Mucosa of rectum (tissue), 2 donors: Measurements from ENCODE around the gene MGAT4B.

Source experiments
- H3K27ac ChIP-seq, 2 donors: one replicate each; pipeline ENCODE4 v1.7.0; 2013; ENCODE audit warnings: inconsistent platforms in 2 of 2, low read depth in 2 of 2, low read length in 2 of 2
- H3K27me3 ChIP-seq, 2 donors: one replicate each; pipeline ENCODE4 v1.7.0; 2013; ENCODE audit warnings: low read length in 2 of 2; ENCODE audit not compliant: control insufficient read depth in 2 of 2, insufficient read depth in 2 of 2
- H3K36me3 ChIP-seq, 2 donors: one replicate each; pipeline ENCODE4 v1.7.0; 2013; ENCODE audit warnings: low read length in 2 of 2; ENCODE audit not compliant: control insufficient read depth in 2 of 2, insufficient read depth in 2 of 2
- H3K4me1 ChIP-seq, 2 donors: one replicate each; pipeline ENCODE4 v1.7.0; 2013; ENCODE audit warnings: low read length in 2 of 2, mild to moderate bottlenecking in 1 of 2; ENCODE audit not compliant: control insufficient read depth in 2 of 2, insufficient read depth in 2 of 2
- H3K4me3 ChIP-seq, 2 donors: one replicate each; pipeline ENCODE4 v1.7.0; 2013; ENCODE audit warnings: low read length in 2 of 2
- H3K9ac ChIP-seq, 2 donors: one replicate each; pipeline ENCODE4 v1.7.0; 2013; ENCODE audit warnings: low read length in 2 of 2, low read depth in 1 of 2, mild to moderate bottlenecking in 1 of 2
- H3K9me3 ChIP-seq, 2 donors: one replicate each; pipeline ENCODE4 v1.7.0; 2013; ENCODE audit warnings: low read length in 2 of 2; ENCODE audit not compliant: control insufficient read depth in 2 of 2
- donor health status: healthy.
- donor health status: Normal muscosa, but diverticular disease.

Gene MGAT4B

DNA sequence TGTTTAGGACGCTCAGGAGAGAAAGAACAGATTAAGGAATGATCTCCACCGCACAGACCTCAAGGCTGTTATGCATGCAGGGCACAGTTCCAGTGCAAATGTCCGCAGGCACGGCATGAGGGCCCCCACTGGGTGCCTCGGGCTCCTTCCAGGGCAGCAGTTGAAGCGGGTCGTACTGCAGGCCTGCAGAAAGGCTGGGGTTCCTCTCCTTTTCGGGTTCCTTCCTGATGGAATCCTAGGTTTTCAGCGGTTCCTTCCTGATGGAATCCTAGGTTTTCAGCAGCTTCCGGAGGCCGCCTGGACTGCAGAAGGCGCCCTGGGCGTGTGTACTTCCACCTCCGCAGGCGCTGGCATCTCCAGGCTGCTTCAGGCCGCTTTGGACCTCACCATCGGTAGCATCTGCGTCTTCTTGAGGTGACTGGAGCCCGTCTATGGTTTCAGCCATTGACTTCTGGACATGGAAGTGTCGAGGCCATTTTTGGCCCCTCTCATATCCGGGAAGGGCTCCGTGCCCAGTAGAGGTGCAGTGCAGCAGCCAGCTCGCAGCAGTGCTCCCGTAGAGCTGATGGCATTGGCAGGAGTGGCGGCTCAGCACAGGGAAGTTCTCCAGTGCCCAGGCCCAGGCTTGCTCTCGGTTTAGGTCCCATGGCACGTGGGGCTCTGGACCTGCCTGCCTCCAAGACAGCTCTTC lies 5.6 kb upstream of the MGAT4B start:
- H3K27me3 ChIP-seq: no peaks in the 10 kb centered on the region
- H3K4me1 ChIP-seq: peaks cover 0 to 6% of the 10 kb centered on the region in 2 donors
- peaks cover 0 to 2% of the 10 kb centered on the region in 2 donors for H3K36me3 ChIP-seq
- H3K27ac ChIP-seq: no peak overlapping the region
- H3K9me3 ChIP-seq: no peaks in the 10 kb centered on the region
- no peak overlapping the region for H3K9ac ChIP-seq
- no peak overlapping the region for H3K4me3 ChIP-seq

DNA sequence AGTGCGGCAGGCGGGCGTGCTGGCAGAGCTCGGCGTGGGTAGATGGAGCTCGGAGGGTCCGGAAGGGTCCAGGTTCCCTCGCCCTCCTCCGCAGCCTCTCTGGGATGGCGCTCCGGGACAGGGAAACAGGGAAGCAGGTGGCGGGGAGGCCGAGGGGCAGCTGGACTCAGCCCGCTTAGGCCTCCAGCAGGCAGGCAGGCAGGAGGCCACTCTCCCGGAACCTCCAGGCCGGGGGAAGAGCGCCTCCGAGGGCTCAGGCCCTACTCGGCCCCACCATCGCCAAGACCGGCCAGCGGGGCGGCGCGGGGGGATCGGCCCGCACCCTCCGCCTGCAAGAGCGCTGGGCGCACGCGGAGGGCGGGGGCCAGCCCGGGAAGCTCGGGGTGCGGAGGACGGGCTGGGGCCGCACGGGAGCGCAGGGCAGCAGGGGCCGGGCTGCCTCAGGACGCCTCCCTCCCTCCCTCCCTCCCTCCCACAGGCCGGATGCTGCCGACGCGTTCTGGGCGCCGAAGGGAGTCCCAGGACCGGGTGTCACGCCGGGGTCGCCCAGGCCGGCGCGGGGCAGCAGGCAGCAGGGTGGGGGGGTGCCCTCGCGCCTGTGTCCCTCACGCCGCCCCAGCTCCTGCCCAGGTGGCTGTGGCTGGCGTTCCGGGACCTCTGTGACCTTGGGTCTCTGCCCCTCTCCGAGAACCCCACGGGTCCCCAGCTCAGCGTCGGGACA lies 977 bp downstream of the MGAT4B start:
- no peaks in the 10 kb centered on the region for H3K9me3 ChIP-seq
- H3K4me1 ChIP-seq: peaks cover 32 to 34% of the 10 kb centered on the region in 2 donors
- H3K27ac ChIP-seq: peak overlapping the region; percentile 95 to 97
- H3K36me3 ChIP-seq: peaks cover 11 to 13% of the 10 kb centered on the region in 2 donors
- H3K27me3 ChIP-seq: no peaks in the 10 kb centered on the region
- peak overlapping the region; percentile 67 to 71 for H3K4me3 ChIP-seq
- peak overlapping the region; percentile 80 to 88 for H3K9ac ChIP-seq

DNA sequence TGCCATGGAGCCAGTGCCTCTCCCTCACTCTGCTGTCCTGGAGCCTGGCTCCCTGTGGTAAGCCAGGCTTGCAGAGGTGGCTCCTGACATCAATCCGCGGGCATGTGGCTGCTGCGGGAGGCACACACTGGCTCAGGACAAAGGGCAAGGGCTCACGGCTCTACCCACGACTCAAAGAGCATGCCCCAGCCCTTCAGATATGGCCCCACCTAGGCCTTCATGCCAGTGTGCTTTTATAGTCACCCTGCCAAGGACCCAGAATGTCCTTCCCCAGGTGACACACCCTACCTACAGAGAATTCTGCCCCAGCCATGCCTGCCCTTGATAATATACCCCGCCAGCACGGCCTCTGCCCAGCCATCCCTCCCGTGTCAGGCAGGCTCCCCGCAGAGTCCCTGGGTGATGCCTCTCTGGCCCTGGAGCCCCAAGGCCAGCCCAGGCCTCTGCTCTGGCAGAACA lies 1.6 kb downstream of the MGAT4B start:
- Histone ChIP-seq H3K27me3 (no peaks in the 10 kb centered on the region), H3K4me3 (peak overlapping the region; percentile 67 to 71), H3K36me3 (peaks cover 16 to 19% of the 10 kb centered on the region in 2 donors), H3K4me1 (peaks cover 32 to 34% of the 10 kb centered on the region in 2 donors), H3K9me3 (no peaks in the 10 kb centered on the region), H3K27ac (peak overlapping the region; percentile 95 to 97), H3K9ac (peak overlapping the region; percentile 75 to 88)

DNA sequence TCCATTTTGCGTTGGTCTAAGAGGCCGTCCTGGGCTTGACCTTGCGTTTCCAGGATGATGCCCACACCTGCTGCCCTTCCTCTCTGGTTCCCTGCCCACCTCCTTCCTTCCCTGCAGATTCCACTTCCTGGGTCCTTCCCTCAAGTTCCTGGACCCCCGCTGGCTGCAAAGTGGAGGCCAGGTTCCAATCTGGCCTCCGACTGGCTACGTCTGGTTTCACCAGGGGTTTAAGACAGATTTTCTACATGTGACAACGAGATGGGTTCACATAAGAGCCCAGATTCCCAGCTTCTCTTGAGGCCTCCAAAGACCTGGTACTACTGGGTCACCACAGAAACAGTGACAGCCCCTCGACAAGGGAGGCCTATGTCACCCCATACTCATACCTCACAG lies 2.1 kb downstream of the MGAT4B start:
- Histone ChIP-seq H3K4me1 (peaks cover 32 to 34% of the 10 kb centered on the region in 2 donors), H3K9ac (peak overlapping the region; percentile 56 to 88), H3K27me3 (no peaks in the 10 kb centered on the region), H3K27ac (peak overlapping the region; percentile 95 to 97), H3K36me3 (peaks cover 21 to 25% of the 10 kb centered on the region in 2 donors), H3K9me3 (no peaks in the 10 kb centered on the region), H3K4me3 (peak overlapping the region; percentile 67 to 71)

DNA sequence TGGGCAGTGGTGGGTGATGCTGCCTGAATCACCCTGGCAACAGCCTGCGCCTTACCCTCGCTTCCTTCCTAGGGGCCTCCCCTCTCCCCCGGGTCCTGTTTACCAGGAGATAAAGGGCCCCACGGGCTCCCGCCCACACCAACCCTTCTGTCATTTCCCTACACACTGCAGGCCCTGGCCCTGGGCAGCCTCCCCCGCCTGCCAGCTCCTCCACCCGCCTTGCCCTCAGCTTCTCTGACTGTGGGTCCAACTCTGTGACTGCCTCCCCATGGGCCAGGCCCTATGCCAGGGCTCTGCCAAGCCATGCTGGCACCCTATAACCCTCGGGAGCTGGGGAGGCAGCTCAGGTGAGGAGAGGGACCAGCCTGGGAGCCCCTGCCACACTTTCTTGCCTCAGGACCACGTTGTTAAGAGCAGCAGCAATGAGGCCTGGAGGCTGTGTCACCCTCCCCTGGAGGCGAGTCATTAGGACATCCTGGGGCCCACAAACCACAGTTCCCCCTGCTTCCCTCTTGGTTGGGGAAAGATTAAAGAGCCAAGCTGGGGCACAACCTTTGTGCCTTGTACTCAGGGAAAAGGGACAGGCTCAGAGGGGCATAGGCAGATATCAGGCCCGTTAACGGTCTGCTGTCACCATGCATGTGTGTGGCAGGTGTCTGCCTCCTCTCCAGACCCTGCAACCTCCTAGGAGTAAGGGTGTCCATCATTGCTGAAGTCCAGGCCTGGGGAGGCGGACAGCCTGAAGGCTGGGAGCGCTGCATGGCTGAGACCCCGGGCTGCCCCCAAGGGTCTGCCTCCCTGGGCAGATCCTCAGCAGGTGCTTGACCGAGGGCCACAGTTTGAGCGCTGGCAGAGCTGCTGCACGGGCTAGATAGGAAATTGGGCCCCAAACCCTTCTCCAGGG lies 2.8 kb downstream of the MGAT4B start:
- Histone ChIP-seq H3K27me3 (no peaks in the 10 kb centered on the region), H3K4me3 (peak overlapping the region; percentile 67 to 71), H3K9me3 (no peaks in the 10 kb centered on the region), H3K9ac (peak overlapping the region; percentile 47 to 88), H3K27ac (peak overlapping the region in 1 of 2 donors; percentile 95), H3K36me3 (peaks cover 28 to 31% of the 10 kb centered on the region in 2 donors), H3K4me1 (peaks cover 32 to 34% of the 10 kb centered on the region in 2 donors)

DNA sequence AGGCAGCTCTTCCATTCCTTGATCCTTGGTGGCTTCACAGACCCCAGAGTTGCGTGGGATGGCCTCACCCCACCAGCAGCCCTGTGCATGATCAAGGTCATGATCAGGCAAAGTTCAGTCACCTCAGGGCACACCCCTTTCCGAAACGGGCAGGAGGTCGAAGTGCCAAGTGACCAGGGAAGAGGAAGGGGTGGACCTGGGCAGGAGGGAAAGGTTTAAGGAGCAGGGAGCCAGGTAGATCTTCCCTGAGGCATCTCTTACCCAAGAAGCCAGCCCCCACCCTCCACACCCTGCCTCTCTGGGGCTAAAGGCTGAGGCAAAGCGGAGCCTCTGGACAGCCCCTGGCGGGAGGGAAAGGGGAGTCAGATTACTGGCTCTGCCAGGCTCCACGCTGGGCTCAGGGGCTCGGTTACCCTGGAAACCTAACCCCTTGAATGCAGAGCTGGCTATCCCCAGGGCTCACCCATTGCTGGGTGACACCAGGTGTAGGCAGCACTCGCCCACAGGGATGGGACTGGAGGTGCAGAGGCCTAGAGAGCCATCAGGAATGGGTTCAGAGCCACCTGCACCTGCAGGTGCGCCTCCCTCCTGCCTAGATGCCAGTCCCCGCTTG lies 3.6 kb downstream of the MGAT4B start:
- H3K27me3 ChIP-seq: no peaks in the 10 kb centered on the region
- H3K9ac ChIP-seq: no peak overlapping the region
- no peaks in the 10 kb centered on the region for H3K9me3 ChIP-seq
- H3K27ac ChIP-seq: no peak overlapping the region
- peaks cover 36 to 39% of the 10 kb centered on the region in 2 donors for H3K36me3 ChIP-seq
- no peak overlapping the region for H3K4me3 ChIP-seq
- H3K4me1 ChIP-seq: peaks cover 32 to 34% of the 10 kb centered on the region in 2 donors

DNA sequence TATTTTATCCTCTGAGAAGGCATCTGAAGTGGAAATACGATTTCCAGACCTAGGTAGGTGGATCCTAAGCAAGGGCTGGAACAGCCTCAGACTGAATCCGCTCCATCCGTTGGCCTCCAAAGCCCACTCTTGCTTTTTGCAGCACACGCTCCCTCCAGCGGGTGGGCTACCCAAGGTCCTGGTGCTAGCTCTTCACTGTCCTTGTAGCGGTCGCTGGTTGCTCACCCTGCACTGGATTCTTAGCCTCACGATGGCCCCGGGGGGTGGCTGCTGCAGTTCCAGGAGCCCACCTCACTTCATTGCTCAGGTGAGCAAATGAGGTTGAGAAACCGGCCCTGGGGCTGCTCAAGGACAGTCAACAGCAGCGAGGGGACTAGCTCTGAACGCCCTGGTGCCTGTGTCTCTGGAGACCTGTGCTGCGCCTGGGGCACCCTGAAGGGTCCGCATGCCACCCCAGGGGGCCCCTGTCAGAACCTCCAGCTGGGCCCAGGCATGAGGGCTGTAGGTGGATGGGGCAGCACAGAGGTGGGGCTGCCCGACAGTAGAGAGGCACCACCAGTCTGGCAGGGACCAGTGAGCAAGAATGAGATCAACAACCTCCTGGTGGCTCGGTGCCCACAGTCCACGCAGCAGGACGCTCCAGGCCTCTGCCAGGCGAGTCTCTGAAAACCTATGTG lies 4.3 kb downstream of the MGAT4B start:
- Histone ChIP-seq H3K4me1 (peaks cover 30 to 32% of the 10 kb centered on the region in 2 donors), H3K9ac (no peak overlapping the region), H3K4me3 (no peak overlapping the region), H3K27me3 (no peaks in the 10 kb centered on the region), H3K9me3 (no peaks in the 10 kb centered on the region), H3K36me3 (peaks cover 42 to 44% of the 10 kb centered on the region in 2 donors), H3K27ac (no peak overlapping the region)

DNA sequence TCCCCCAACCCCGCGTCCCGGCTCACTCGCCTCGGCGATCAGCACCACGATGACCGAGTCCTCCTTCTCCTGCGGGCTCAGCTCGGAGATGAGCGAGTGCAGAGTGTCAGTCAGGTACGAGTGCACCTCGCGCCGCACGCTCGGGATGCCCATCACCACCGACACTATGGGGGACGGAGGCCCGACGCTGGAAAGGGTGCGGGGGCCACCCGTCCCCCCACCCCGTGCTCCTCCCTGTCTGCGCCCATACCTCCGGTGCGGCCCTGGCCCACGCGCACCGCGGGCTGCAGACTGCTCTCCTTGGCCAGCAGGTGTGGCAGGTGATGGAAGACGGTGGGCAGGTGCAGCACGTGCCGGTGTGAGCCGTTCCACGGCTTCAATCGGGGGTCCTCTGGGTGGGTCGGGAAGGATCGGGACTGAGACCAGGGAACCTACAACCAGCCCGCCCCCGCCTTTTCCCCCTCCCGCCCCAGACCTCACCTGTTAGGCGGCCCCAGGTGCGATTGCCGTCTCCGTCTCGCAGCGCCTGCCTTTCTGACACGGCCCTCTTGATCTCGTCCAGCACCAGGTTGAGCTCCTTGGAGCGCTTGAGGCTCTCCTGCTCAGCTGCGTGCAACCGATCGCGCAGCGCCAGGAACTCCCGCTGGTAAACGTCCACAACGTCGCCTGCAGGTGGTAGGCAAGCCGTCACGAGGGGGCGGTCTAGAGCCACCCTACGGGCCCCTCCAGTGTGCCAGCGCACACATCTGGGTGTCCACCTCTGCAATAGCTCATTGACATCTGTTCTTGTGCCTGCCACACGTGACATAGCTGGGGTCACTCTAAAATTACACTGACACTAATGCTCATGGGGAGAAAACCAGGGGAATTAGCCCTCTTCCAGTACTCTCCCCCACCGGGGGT lies 5.1 kb downstream of the MGAT4B start:
- Histone ChIP-seq H3K4me1 (peaks cover 33 to 38% of the 10 kb centered on the region in 2 donors), H3K27ac (no peak overlapping the region), H3K4me3 (no peak overlapping the region), H3K36me3 (peaks cover 44 to 50% of the 10 kb centered on the region in 2 donors), H3K9ac (no peak overlapping the region), H3K27me3 (no peaks in the 10 kb centered on the region), H3K9me3 (no peaks in the 10 kb centered on the region)
